ENCODE results near the gene ESRRA. TPM values are rescaled to one million over a fixed set of nuclear protein-coding genes. Genes with fewer than 3 reads are reported as not detected.

ESRRA gene
- total and polyA plus RNA-seq, 2 of the 13 experiments (the other 11 are each of a cell fraction or from before 2014, with no cell fraction given), result 18.1 to 36.3 TPM

DNA sequence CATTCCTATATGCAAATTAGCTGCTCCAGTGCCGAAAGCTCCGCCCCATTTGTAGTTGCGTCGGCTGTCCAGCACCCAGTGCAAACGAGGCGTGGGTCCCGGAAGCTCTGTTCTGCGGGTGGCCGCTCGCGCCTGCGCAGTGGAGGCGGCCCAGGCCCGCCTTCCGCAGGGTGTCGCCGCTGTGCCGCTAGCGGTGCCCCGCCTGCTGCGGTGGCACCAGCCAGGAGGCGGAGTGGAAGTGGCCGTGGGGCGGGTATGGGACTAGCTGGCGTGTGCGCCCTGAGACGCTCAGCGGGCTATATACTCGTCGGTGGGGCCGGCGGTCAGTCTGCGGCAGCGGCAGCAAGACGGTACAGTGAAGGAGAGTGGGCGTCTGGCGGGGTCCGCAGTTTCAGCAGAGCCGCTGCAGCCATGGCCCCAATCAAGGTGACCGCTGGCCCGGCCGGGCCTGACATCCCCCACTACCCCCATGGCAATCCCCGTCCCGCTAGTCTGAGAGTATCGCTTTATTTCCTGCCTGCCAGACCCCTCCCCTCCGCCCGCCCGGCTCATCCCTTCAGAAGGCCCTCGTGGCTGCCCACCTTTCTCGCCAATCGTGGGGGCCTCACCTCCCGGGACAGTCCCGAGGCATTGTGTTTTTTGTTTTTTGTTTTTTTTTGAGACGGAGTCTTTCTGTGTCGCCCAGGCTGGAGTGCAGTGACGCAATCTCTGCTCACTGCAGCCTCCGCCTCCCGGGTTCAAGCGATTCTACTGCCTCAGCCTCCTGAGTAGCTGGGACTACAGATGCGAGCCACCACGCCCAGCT, 12.8 kb downstream of the ESRRA start, which contains the start of gene PRDX5 (continued):
- TF ChIP-seq HES4 (CRISPR knock-in tag; IDR thresholded peaks at IDR 0.05; ENCODE audit: borderline replicate concordance) (no peak), ZNF468 (CRISPR knock-in tag; IDR thresholded peaks at IDR 0.05) (no peak), REXO4 (CRISPR knock-in tag; IDR thresholded peaks at IDR 0.05; ENCODE audit: borderline replicate concordance) (no peak), NFYC (CRISPR knock-in tag; IDR thresholded peaks at IDR 0.05) (no peak), SP5 (CRISPR knock-in tag; IDR thresholded peaks at IDR 0.05; ENCODE audit: borderline replicate concordance, low read depth) (peak; percentile 73), ASH2L (IDR thresholded peaks at IDR 0.05; ENCODE audit: insufficient read length, low read depth, low read length) (no peak), POLR2AphosphoS5 (IDR thresholded peaks at IDR 0.05; ENCODE audit: low read depth, low read length) (peak; percentile 78), TSC22D2 (CRISPR knock-in tag; IDR thresholded peaks at IDR 0.05; ENCODE audit: borderline replicate concordance) (0 out of 2 replicates have a peak, but pooled peaks have one; percentile 54)
- TF ChIP-seq, protein P1, sequence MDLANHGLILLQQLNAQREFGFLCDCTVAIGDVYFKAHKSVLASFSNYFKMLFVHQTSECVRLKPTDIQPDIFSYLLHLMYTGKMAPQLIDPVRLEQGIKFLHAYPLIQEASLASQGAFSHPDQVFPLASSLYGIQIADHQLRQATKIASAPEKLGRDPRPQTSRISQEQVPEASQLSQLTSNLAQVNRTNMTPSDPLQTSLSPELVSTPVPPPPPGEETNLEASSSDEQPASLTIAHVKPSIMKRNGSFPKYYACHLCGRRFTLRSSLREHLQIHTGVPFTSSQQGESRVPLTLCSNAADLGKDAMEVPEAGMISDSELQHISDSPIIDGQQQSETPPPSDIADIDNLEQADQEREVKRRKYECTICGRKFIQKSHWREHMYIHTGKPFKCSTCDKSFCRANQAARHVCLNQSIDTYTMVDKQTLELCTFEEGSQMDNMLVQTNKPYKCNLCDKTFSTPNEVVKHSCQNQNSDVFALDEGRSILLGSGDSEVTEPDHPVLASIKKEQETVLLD (CRISPR knock-in tag; IDR thresholded peaks at IDR 0.05; ENCODE audit: low read depth), result 0 out of 2 replicates have a peak, but pooled peaks have one; percentile 14
- TF ChIP-seq, protein P2, sequence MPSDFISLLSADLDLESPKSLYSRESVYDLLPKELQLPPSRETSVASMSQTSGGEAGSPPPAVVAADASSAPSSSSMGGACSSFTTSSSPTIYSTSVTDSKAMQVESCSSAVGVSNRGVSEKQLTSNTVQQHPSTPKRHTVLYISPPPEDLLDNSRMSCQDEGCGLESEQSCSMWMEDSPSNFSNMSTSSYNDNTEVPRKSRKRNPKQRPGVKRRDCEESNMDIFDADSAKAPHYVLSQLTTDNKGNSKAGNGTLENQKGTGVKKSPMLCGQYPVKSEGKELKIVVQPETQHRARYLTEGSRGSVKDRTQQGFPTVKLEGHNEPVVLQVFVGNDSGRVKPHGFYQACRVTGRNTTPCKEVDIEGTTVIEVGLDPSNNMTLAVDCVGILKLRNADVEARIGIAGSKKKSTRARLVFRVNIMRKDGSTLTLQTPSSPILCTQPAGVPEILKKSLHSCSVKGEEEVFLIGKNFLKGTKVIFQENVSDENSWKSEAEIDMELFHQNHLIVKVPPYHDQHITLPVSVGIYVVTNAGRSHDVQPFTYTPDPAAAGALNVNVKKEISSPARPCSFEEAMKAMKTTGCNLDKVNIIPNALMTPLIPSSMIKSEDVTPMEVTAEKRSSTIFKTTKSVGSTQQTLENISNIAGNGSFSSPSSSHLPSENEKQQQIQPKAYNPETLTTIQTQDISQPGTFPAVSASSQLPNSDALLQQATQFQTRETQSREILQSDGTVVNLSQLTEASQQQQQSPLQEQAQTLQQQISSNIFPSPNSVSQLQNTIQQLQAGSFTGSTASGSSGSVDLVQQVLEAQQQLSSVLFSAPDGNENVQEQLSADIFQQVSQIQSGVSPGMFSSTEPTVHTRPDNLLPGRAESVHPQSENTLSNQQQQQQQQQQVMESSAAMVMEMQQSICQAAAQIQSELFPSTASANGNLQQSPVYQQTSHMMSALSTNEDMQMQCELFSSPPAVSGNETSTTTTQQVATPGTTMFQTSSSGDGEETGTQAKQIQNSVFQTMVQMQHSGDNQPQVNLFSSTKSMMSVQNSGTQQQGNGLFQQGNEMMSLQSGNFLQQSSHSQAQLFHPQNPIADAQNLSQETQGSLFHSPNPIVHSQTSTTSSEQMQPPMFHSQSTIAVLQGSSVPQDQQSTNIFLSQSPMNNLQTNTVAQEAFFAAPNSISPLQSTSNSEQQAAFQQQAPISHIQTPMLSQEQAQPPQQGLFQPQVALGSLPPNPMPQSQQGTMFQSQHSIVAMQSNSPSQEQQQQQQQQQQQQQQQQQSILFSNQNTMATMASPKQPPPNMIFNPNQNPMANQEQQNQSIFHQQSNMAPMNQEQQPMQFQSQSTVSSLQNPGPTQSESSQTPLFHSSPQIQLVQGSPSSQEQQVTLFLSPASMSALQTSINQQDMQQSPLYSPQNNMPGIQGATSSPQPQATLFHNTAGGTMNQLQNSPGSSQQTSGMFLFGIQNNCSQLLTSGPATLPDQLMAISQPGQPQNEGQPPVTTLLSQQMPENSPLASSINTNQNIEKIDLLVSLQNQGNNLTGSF (CRISPR knock-in tag; IDR thresholded peaks at IDR 0.05), result peak; percentile 49; the same call in 1 of the 2 replicates
- TF ChIP-seq, protein P3, sequence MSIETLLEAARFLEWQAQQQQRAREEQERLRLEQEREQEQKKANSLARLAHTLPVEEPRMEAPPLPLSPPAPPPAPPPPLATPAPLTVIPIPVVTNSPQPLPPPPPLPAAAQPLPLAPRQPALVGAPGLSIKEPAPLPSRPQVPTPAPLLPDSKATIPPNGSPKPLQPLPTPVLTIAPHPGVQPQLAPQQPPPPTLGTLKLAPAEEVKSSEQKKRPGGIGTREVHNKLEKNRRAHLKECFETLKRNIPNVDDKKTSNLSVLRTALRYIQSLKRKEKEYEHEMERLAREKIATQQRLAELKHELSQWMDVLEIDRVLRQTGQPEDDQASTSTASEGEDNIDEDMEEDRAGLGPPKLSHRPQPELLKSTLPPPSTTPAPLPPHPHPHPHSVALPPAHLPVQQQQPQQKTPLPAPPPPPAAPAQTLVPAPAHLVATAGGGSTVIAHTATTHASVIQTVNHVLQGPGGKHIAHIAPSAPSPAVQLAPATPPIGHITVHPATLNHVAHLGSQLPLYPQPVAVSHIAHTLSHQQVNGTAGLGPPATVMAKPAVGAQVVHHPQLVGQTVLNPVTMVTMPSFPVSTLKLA (IDR thresholded peaks at IDR 0.05), result no peak
- TF ChIP-seq, protein P4, sequence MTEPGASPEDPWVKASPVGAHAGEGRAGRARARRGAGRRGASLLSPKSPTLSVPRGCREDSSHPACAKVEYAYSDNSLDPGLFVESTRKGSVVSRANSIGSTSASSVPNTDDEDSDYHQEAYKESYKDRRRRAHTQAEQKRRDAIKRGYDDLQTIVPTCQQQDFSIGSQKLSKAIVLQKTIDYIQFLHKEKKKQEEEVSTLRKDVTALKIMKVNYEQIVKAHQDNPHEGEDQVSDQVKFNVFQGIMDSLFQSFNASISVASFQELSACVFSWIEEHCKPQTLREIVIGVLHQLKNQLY (CRISPR knock-in tag; IDR thresholded peaks at IDR 0.05), result no peak
- TF ChIP-seq, protein P5, sequence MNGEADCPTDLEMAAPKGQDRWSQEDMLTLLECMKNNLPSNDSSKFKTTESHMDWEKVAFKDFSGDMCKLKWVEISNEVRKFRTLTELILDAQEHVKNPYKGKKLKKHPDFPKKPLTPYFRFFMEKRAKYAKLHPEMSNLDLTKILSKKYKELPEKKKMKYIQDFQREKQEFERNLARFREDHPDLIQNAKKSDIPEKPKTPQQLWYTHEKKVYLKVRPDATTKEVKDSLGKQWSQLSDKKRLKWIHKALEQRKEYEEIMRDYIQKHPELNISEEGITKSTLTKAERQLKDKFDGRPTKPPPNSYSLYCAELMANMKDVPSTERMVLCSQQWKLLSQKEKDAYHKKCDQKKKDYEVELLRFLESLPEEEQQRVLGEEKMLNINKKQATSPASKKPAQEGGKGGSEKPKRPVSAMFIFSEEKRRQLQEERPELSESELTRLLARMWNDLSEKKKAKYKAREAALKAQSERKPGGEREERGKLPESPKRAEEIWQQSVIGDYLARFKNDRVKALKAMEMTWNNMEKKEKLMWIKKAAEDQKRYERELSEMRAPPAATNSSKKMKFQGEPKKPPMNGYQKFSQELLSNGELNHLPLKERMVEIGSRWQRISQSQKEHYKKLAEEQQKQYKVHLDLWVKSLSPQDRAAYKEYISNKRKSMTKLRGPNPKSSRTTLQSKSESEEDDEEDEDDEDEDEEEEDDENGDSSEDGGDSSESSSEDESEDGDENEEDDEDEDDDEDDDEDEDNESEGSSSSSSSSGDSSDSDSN (CRISPR knock-in tag; IDR thresholded peaks at IDR 0.05), result peak; percentile 76
